HG02759 (cell line): ENCODE results near the gene POTEF.
"Not testable (repeated sequence)": the region's sequence is repeated elsewhere in the genome, so short reads cannot be mapped to it uniquely, and the experiment has no call there.

Source experiments
- ATAC-seq: cut with Tn5 transposase; IDR thresholded peaks from one replicate; pipeline ENCODE4 v1.9.1; 2021; ENCODE audit warnings: mild to moderate bottlenecking, moderate library complexity; ENCODE audit not compliant: unreplicated experiment

Gene POTEF

GRCh38 chr2:130153721-130154422, 24.9 kb upstream of the POTEF start:
- ATAC-seq, result not testable (repeated sequence)

- no peak for ATAC-seq
Observed at GRCh38 chr2:130152816-130153595, 24.0 kb upstream of the POTEF start.

GRCh38 chr2:130152136-130152815, 23.3 kb upstream of the POTEF start:
- not testable (repeated sequence) for ATAC-seq

- not testable (repeated sequence) for ATAC-seq
Observed at GRCh38 chr2:130151145-130151512, 22.1 kb upstream of the POTEF start.

GRCh38 chr2:130150181-130151144, 21.4 kb upstream of the POTEF start:
- no peak for ATAC-seq

GRCh38 chr2:130148515-130148914, 19.5 kb upstream of the POTEF start:
- not testable (repeated sequence) for ATAC-seq

- peak; percentile 96 for ATAC-seq
Observed at GRCh38 chr2:130145006-130145414, 16.0 kb upstream of the POTEF start, which contains the start of gene CCDC74B. Gene CCDC74B, minus strand, starts transcription at chr2:130145112. Its CDS starts 116 bp downstream, at chr2:130144996.

- not testable (repeated sequence) for ATAC-seq
Observed at GRCh38 chr2:130143266-130144039, 14.4 kb upstream of the POTEF start.

GRCh38 chr2:130142396-130143265, 13.6 kb upstream of the POTEF start:
- ATAC-seq, result not testable (repeated sequence)

- not testable (repeated sequence) for ATAC-seq
Observed at GRCh38 chr2:130141645-130142370, 12.8 kb upstream of the POTEF start.

- not testable (repeated sequence) for ATAC-seq
Observed at GRCh38 chr2:130141002-130141401, 12.0 kb upstream of the POTEF start.

GRCh38 chr2:130140516-130140915, 11.5 kb upstream of the POTEF start:
- ATAC-seq, result not testable (repeated sequence)

- ATAC-seq, result not testable (repeated sequence)
Observed at GRCh38 chr2:130139331-130140280, 10.6 kb upstream of the POTEF start.

- ATAC-seq, result not testable (repeated sequence)
Observed at GRCh38 chr2:130138841-130139251, 9.8 kb upstream of the POTEF start.

GRCh38 chr2:130138326-130138725, 9.3 kb upstream of the POTEF start:
- not testable (repeated sequence) for ATAC-seq

GRCh38 chr2:130137118-130137517, 8.1 kb upstream of the POTEF start:
- not testable (repeated sequence) for ATAC-seq

- ATAC-seq, result not testable (repeated sequence)
Observed at GRCh38 chr2:130136546-130136945, 7.5 kb upstream of the POTEF start.
